Measurements from ENCODE around the gene CRELD1. TPM values are rescaled to one million over a fixed set of nuclear protein-coding genes. Genes with fewer than 3 reads are reported as not detected.
"Not testable (repeated sequence)": the region's sequence is repeated elsewhere in the genome, so short reads cannot be mapped to it uniquely, and the experiment has no call there.

The CRELD1 gene, protein sequence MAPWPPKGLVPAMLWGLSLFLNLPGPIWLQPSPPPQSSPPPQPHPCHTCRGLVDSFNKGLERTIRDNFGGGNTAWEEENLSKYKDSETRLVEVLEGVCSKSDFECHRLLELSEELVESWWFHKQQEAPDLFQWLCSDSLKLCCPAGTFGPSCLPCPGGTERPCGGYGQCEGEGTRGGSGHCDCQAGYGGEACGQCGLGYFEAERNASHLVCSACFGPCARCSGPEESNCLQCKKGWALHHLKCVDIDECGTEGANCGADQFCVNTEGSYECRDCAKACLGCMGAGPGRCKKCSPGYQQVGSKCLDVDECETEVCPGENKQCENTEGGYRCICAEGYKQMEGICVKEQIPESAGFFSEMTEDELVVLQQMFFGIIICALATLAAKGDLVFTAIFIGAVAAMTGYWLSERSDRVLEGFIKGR
- 90.8 and 135 TPM in 2 replicates for total RNA-seq
- polyA plus RNA-seq (2012) = 66.4 TPM

DNA sequence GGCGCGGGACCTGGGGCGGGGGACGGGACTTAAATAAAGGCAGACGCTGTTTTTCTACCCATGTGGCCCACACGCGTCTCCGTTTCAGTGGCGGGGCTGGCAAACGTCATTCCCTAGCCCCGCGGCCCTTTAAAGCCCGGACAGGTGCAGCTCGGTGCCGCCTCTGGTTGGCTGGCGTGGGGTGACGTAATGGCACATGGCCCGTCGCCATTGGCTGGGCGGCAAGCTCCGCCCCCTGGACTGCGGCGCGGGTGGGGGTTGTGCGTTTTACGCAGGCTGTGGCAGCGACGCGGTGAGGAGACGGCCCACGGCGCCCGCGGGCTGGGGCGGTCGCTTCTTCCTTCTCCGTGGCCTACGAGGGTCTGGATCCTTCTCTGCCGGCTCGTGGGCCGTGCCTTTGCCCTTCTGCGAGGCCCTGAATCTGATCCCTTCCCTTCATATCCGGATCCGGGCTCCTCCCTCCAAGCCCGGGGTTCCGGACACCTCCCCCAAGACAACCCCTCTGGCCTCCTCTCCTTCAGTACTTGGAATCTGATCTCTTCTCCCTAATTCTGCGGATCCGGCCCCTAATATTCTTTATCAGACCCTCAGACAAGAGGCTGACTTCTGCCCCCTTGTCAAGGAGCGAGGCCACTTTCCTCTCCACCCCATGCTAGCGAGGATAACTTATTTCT is at the start of gene CRELD1:
Gene CRELD1 (plus strand): TSS at position 274 of the 674 bp plus-strand sequence. CDS start 605 bp downstream, outside the sequence.
- peak; percentile 94 for DNase-seq (ENCODE audit: low read depth)

GRCh38 chr3:9884555-9885165 is 49.0 kb upstream of the CRELD1 start:
- DNase-seq (ENCODE audit: low read depth) = peak; percentile 76

DNA sequence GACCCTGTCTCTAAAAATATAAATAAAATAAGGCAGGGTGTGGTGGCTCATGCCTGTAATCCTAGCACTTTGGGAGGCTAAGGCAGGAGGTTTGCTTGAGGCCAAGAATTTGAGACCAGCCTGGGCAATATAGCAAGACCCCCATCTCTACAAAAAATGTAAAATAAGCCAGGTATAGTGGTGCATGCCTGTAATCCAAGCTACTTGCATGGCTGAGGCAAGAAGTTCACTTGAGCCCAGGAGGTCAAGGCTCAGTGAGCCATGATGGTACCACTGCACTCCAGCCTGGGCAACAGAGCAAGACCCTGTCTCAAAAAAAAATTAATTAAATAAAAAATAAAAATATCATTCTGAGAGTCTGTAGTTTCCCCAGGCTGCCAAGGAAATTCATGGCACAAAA is 47.3 kb upstream of the CRELD1 start:
- no peak for DNase-seq (ENCODE audit: low read depth)

DNA sequence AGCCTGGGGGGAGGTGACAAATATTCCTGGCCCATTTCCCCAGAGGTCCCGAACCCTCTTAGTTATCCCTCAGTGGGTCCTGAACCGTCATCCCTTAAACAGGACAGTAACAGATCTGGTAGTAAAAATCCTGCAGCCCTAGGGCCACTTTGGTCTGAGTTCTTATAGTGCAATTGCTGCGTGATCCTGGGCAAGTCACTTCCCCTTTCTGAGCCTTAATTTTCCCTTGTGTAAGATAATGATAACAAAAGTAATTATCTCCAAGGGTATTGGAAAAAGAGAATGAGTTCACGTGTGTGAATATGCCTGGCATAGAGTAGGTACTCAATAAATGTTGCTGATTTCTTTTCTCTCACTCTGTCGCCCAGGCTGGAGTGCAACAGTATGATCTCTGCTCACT is 46.2 kb upstream of the CRELD1 start:
- DNase-seq (ENCODE audit: low read depth) = no peak

DNA sequence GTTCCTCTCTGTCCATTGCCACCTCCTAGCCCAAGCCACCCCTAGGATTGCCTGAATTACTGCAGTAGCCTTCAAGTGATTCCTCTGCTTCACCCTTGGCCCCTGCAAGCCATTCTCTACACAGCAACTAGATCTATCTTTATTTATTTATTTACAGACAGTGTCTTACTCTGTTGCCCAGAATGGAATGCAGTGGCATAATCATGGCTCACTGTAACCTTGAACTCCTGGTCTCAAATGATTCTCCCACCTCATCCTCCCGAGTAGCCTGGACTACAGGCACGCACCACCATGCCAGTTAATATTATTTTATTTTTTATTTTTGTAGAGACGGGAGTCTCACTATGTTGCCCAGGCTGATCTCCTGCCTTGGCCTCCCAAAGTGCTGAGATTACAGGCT is 45.1 kb upstream of the CRELD1 start:
- DNase-seq (ENCODE audit: low read depth) = no peak

GRCh38 chr3:9889405-9889804 is 44.2 kb upstream of the CRELD1 start:
- no peak for DNase-seq (ENCODE audit: low read depth)

DNA sequence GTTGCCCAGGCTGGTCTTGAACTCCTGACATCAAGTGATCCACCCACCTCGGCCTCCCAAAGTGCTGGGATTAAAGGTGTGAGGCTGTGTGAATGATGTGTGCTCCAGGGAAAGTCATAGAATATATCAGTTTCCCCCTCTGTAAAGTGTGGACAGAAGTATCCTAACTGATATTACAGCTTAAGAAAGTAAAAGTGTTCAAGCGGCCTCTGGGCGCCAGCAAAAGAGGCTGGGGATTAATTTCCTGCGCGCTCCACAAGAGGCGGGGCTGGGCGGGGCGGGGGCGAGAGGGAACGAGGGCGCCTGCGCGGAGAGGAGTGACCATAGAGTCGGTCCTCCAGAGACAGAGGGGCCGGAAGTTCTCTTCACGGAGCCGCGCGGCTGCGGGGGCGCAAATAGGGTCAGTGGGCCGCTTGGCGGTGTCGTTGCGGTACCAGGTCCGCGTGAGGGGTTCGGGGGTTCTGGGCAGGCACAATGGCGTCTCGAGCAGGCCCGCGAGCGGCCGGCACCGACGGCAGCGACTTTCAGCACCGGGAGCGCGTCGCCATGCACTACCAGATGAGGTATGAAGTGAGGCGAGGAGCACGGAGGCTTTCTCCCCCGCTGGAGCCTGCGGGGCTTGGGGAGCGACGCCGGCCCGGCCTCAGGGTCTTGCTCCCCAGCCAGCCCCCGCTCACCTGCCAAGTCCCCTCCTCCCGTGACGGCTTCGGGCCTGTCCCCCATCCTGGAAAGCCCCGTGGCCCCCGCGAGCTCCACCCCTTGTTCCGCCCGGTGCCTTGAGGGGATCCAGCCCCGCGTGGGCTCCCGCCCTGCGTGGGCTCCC is 43.2 kb upstream of the CRELD1 start, which contains the start of gene JAGN1:
Gene JAGN1 (plus strand): TSS at position 362 of the 823 bp plus-strand sequence. CDS start 113 bp downstream, at position 475.
- peak; percentile 92 for DNase-seq (ENCODE audit: low read depth)

DNA sequence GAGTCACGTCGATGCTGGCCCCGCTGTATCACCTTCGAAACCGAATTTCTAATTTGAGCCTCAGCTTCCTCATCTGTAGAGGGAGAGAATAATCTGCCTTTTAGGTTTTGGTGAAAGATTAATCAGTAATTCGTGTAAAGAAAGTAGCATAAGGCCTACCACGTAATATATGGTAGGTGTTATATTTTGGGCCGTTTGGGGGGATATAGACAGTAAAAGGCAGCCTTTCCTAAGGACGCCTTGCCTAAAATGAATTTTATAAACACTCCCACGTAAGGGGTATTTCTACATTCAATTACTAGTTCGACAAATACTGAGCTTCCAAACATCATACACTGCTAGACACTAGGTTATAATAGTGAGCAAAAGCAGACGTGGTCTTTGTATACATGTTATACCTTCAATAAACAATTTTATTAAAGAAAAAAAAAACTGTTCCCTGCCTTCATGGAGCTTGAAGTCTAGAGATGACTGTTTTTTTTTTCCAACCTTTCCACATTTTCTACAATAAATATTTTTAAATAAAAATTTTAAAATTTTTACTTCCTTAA is 42.5 kb upstream of the CRELD1 start:
- DNase-seq (ENCODE audit: low read depth) = no peak

GRCh38 chr3:9893739-9894138 is 39.9 kb upstream of the CRELD1 start:
- no peak for DNase-seq (ENCODE audit: low read depth)

GRCh38 chr3:9895715-9896114 is 37.9 kb upstream of the CRELD1 start:
- not testable (repeated sequence) for DNase-seq (ENCODE audit: low read depth)

- not testable (repeated sequence) for DNase-seq (ENCODE audit: low read depth)
These were observed 36.8 kb upstream of the CRELD1 start for GRCh38 chr3:9896755-9897407.

- peak; percentile 64 for DNase-seq (ENCODE audit: low read depth)
These were observed 35.9 kb upstream of the CRELD1 start for GRCh38 chr3:9897408-9898372.

- no peak for DNase-seq (ENCODE audit: low read depth)
These were observed 35.0 kb upstream of the CRELD1 start for GRCh38 chr3:9898467-9899241.

DNA sequence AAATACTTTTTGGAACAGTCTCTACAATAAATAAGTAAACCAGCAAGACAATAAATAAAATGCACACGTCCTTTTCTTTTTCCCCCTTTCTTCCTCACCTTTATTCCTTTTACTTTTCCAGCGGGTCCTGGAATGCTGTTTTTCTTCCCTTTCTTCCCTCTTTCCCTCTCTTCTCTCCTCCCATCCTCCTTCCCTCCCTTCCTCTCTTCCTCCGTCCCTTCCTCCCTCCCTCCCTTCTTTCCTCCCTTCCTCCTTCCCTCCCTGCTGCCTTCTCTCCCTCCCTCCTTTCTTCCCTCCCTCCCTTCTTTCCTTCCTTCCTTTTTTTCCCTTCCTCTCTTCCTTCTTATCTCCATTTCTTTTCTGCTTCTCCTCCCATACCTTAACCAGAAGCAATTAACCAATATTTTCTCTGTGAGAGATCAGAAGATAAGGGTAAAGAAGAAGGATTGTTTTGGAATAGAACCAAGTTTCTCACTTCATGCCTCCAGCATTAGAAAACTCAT is 34.3 kb upstream of the CRELD1 start:
- DNase-seq (ENCODE audit: low read depth) = no peak

DNA sequence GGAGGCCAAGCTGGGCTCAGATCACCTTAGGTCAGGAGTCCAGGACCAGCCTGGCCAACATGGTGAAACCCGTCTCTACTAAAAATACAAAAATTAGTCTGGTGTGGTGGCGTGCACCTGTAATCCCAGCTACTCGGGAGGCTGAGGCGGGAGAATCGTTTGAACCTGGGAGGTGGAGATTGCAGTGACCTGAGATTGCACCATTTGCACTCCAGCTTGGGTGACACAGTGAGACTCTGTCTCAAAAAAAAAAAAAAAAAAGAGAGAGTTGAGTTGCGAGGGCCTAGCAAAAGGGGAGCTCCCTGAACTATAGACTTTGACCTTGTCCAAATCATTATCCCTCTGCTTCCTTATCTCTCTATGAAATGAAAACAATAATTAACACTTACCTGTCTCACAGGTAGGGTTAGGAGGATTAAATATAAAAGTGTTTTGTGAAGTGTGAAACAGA is 32.6 kb upstream of the CRELD1 start:
- not testable (repeated sequence) for DNase-seq (ENCODE audit: low read depth)

- DNase-seq (ENCODE audit: low read depth) = no peak
These were observed 31.7 kb upstream of the CRELD1 start for GRCh38 chr3:9901967-9902366.

DNA sequence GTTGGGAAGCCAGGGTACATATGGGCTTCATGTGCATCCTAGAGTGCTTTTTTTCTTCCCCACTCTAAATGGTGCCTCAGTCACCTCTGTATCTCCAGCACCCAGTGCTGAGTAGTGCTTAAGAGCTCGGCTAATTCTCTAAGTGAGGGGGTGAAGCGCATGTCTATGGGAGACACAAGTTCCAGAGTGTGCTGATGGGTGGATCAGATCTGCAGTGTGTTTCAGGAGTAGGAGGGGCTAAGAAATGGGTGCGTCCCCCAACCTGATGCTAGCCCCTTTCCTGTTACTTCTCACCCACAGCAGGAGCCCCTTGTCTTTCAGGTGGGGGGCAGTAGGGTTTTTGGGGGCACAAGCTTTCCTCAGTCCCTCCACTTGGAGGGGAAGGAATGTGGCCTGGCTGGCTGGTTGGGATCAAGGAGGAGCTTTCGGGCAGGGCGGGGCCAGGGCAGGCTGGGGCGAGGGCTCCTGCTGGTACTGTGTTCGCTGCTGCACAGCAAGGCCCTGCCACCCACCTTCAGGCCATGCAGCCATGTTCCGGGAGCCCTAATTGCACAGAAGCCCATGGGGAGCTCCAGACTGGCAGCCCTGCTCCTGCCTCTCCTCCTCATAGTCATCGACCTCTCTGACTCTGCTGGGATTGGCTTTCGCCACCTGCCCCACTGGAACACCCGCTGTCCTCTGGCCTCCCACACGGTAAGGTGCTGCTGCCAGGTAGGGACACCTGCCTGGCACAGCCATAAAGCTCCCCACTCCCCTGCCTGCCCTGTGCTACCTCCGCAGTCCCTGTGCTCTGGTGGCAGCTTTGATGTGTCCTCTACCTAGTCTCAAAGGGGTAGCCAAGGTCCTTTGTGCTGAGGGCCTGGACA is 31.0 kb upstream of the CRELD1 start, which contains the start of gene IL17RE:
Gene IL17RE (plus strand): TSS at position 477 of the 866 bp plus-strand sequence. CDS start 85 bp downstream, at position 562.
- no peak for DNase-seq (ENCODE audit: low read depth)
